Measurements from ENCODE around the gene ACTN4. TPM values are rescaled to one million over a fixed set of nuclear protein-coding genes. Genes with fewer than 3 reads are reported as not detected.
A peak's percentile ranks its signal among the peaks of the same experiment; 100 is the strongest.
"Not testable (repeated sequence)": the region's sequence is repeated elsewhere in the genome, so short reads cannot be mapped to it uniquely, and the experiment has no call there.

ACTN4 gene
- 152 TPM for total RNA-seq

DNA sequence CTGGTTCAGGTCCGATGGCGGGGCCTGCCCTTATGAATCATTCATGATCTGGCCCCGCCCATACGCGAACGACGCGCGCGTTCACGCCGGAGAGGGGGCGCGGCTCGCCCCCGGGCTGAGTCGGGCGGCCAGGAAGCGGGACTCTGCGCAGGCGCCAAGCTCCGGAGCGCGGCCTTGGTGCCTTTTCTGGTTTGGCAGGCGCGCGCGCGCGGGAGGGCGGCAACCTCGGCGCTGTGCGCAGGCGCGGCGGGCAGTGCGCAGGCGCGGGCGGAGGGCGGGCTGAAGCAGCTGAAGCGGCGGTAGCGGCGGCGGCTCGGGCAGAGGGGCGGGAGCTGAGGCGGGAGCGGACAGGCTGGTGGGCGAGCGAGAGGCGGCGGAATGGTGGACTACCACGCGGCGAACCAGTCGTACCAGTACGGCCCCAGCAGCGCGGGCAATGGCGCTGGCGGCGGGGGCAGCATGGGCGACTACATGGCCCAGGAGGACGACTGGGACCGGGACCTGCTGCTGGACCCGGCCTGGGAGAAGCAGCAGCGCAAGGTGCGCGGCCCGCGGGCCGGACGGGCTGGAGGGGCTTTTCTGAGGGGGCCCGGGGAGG, at the start of gene ACTN4:
ACTN4 (plus strand) TSS at position 282 of the 598 bp plus-strand sequence; CDS start at position 379, 97 bp downstream.
- peak; percentile 97 for DNase-seq

DNA sequence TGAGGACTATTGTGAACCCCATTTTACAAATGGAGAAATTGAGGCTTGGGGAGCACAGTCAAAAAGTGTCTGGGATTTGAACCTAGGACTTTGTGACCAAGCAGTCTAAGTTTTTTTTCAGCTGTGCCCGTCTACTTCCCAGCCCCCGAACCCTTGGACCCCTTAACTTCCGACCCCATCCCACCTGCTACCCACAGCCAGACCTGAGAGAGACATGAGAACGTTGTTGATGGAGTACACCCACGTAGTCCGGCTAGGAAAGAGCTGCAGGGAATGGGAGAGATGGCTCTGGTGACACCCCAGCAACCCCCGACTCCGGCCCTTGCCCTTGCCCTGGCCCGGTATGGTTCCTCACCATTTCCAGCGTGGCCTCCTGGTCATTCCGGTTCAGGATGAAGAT, 47.7 kb upstream of the ACTN4 start:
- DNase-seq, result no peak

GRCh38 chr19:38602856-38603255, 44.6 kb upstream of the ACTN4 start:
- not testable (repeated sequence) for DNase-seq

GRCh38 chr19:38606131-38606530, 41.3 kb upstream of the ACTN4 start:
- no peak for DNase-seq

GRCh38 chr19:38614289-38614688, 33.2 kb upstream of the ACTN4 start:
- no peak for DNase-seq

- no peak for DNase-seq
These were observed 32.4 kb upstream of the ACTN4 start for GRCh38 chr19:38615007-38615581.

DNA sequence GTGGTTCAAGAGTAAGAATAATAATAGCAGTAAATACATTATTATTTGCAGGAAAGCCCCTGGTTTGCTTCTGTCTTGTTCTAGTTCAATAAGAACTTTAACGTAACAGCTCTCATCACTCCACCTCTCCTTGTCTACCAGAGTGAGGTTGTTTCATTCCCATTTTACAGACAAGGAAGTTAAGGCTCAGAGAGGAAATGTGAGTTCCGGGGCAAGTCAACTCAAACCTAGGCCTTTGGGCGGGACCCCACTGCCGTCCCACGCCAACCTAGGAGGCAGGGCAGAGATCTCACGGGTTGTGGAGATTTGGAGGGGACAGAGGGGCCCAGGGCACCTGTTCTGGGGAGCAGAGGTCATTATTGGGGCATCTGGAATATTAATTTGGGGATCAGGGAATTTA, 31.2 kb upstream of the ACTN4 start:
- no peak for DNase-seq

GRCh38 chr19:38617283-38617763, 30.1 kb upstream of the ACTN4 start:
- DNase-seq, result no peak

DNA sequence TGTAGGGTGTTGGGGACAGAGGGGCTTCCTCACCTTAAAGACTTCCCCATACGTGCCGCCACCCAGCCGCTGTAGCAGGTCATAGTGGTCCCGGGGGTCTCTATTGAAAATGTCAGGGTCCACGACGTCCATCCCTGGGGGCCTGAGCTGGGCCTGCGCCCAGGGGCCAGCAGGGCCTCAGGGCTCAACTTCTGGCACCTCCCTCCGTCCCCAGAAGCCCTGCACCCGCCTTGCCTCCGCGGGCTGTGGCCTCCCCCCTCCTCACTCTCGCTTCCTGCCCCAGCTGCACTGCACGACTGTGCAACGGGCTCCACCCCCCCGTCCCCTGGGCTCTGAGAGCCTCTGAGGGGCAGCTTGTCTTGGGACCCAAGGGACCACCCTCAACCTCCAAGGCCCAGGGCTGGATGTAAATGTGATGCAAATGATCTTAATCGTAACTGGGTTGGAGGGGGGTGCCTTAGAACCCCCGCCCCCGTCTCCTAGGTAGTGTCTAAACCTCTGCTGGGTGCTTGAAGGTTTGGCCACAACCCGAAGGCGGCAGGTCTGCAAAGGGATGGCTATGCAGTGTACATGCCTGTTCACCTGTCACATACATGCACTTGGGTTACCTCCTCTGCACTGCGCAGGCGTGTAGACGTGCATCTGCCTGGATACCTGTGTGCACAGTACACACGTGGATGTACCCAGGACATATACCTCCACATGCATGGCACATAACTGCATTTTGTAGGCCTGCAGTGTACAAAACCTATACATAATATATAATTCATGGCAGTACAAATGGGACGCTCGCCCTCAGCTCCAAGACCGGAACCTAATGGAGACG, 29.5 kb upstream of the ACTN4 start, which contains the start of gene MAP4K1:
MAP4K1 (minus strand) TSS at position 190 of the 826 bp plus-strand sequence; CDS start at position 132, 58 bp downstream.
- DNase-seq, result no peak

DNA sequence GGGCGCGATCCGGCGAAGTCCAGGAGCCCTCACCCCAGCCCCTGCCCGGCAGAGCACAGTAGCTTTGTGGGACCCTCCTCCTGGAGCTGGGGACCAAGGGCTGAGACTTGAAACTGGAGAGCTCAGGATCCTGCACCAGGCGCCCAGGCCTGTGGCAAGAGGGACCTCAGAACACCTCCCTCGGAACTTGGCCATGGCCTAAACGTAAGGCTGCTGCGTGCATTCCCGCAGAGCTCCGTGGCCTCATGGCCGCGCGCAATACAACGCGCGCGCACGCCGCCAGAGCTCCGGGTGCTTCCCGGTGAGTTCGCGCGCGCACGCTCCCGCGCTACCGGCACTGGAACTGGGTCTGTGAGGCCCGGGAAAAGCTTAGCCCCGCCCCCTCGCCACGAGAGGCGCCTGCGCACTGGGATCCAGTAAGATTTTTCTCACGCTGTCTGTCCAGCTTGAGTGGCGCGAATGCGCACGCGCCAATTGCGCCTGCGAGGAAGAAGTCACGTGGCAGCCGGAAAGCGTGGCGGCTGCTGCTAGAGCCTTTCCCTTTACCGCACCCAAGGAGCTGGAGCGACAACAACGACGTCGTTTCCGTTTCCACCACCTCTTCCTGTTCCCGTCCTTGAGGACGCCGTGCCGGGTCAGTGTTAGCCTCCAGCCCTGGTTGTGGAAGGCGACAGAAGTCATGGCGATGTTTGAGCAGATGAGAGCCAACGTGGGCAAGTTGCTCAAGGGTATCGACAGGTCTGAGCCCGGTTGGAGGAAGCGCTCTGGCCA, 28.7 kb upstream of the ACTN4 start, which contains the start of gene EIF3K:
EIF3K (plus strand) TSS at position 599 of the 771 bp plus-strand sequence; CDS start at position 680, 81 bp downstream.
- peak; percentile 99 for DNase-seq

DNA sequence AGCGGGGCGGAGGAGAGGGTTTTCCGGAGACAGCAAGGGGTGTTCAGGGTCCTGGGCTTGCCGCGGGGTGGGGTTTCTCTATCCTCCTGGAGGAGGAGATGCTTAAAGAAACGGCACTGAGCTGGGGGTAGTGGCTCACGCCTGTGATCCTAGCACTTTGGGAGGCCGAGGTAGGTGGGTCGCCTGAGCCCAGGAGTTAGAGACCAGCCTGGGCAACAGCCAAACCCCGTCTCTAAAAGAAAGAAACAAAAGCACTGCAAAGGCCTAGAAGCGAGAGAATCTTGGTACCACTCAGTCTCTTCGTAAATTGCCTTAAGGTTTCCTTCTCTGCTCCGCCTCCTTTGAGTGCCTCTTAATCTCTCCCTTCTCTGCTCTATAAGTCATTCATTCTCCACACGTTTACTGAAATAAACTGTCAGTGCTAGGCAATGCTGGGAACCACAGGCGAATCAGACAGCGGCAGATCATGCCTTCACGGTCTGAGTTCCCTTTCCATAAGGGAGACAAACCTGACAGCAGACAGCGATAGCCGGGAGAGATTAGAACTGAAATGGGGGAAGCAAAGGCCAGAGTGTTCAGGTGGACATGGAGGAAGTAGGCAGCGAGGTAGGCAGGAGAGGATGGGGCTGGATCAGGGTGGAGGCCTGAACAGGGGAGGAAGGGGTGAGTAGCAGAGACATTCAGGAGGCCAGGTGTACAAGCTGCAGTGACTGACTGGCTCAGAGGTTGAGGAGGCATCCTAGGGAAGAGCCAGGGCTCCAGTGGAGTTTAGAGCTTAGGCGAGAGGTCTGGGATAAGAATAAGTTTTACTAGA, 27.9 kb upstream of the ACTN4 start:
- no peak for DNase-seq

GRCh38 chr19:38624822-38625221, 22.6 kb upstream of the ACTN4 start:
- no peak for DNase-seq

GRCh38 chr19:38626401-38626800, 21.0 kb upstream of the ACTN4 start:
- DNase-seq, result no peak

DNA sequence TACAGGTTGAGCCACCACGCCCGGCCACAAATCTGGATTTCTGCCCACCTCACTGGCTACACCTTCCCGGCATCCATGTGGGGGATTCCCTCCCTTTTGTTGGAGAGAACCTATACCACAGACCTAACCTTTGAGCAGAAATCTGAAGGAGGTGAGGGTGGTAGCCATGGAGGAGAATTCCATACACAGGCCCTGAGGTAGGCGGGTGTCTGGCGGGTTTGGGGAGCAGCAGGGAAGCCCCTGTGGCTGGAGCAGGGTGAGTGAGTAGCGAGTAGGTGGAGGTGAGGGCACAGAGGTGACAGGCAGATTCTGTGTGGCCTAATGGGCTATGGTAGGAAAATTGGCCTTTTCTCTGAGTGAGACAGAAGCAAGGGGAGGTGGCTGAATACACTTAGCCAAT, 17.9 kb upstream of the ACTN4 start:
- no peak for DNase-seq

DNA sequence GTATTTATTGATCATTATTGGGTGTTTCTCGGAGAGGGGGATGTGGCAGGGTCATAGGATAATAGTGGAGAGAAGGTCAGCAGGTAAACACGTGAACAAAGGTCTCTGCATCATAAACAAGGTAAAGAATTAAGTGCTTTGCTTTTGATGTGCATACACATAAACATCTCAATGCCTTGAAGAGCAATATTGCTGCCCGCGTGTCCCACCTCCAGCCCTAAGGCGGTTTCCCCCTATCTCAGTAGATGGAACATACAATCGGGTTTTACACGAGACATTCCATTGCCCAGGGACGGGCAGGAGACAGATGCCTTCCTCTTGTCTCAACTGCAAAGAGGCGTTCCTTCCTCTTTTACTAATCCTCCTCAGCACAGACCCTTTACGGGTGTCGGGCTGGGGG, 16.1 kb upstream of the ACTN4 start:
- not testable (repeated sequence) for DNase-seq

DNA sequence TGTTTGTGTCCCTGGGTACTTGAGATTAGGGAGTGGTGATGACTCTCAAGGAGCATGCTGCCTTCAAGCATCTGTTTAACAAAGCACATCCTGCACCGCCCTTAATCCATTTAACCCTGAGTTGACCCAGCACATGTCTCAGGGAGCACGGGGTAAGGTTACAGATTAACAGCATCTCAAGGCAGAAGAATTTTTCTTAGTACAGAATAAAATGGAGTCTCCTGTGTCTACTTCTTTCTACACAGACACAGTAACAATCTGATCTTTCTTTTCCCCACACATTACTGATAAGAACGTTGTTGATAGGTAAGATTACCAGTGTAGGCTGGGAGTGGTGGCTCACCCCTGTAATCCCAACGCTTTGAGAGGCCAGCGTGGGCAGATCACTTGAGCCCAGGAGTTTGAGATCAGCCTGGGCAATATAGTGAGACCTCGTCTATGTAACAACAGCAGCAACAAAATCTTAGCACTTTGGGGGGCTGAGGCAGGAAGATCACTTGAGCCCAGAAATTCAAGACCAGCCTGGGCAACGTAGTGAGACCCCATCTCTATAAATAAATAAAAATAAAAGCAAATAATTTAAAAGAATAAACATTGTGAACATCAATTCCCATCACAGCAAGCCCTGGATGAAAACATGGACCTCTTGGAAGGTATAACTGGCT, 15.5 kb upstream of the ACTN4 start:
- not testable (repeated sequence) for DNase-seq

DNA sequence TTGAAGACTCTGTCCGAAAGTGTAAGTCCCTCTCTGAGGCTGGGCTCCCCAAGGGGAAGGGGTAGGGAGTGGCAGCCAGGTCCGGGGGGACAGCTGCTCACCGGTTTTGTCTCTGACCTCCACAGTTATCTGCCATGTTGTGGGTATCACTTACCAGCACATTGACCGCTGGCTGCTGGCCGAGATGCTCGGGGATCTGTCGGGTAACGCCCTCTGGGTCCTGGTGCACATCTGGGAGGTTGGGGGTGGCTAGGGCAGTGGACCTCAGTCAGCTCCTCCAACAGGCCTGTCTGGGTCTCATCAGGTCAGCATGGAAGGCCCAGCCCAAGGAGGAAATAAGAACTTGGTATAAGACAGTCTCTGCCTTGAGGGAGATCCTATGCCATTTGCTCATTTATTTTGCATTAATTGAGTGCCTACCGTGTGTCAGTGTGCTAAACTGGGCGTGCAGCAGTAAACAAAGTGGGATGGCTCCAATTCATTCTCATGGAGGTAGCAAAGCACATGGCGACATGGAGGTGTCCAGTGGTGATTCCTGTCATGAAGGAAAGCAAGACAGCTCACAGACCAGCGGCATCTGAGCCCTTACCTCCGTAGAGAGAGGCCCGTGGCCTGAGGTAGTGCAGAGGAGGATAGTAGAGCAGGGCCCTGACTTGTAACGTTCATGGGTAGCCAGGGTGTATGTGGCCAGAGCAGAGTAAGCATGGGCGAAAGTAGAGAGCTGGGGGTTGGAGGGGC, 14.8 kb upstream of the ACTN4 start:
- no peak for DNase-seq

DNA sequence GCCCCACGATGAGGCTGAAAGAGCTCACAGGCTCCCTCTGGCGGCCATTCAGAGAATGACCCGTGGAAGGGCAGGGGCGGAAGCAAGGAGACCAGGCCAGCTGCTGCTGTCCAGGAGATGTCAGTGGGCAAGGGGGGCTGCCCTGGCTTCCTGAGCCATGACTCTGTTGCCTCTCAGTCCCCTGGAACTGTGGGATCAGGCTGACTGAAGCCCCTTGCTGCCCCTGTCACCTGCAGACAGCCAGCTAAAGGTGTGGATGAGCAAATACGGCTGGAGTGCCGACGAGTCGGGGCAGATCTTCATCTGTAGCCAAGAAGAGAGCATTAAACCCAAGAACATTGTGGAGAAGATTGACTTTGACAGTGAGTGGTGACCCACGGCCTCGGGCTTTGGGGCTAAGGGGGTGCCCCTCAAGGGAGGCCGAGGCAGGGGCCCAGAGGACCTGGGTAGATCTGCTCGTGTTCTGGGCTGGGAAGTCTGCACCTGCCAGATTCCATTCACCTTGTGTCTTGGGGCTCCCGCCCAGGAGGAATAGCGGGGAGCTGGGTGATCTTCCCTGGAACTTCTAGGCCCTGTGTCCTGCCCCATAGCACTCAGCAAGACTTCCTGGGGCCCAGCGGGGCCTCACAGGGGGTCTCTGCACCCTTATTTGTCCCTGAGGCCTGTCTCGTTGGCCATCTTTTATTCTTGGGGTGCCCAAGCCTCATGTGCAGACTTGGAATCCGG, 12.5 kb upstream of the ACTN4 start:
- DNase-seq, result peak; percentile 23
